Endodermal cell (in vitro differentiated cells): Measurements from ENCODE around the gene TLR1. TPM values are rescaled to one million over a fixed set of nuclear protein-coding genes. Genes with fewer than 3 reads are reported as not detected.

Source experiments
- DNase-seq: peaks from one replicate; pipeline ENCODE4 v3.0.0-alpha.2; 2017
- H3K27ac ChIP-seq: 2 replicates; pipeline ENCODE4 v1.5.1; 2013; ENCODE audit warnings: mild to moderate bottlenecking, low read depth, low read length, moderate library complexity
- H3K27me3 ChIP-seq: 2 replicates; pipeline ENCODE4 v1.6.1; 2013; ENCODE audit warnings: mild to moderate bottlenecking, low read length, moderate library complexity; ENCODE audit not compliant: insufficient read depth, control insufficient read depth, poor library complexity, severe bottlenecking
- H3K36me3 ChIP-seq: 2 replicates; pipeline ENCODE4 v1.7.0; 2013; ENCODE audit warnings: mild to moderate bottlenecking, low read length, moderate library complexity; ENCODE audit not compliant: control insufficient read depth, insufficient read depth
- H3K4me1 ChIP-seq: one replicate; pipeline ENCODE4 v1.7.0; 2013; ENCODE audit warnings: low read length; ENCODE audit not compliant: control insufficient read depth, insufficient read depth
- H3K4me3 ChIP-seq: 2 replicates; pipeline ENCODE4 v1.5.1; 2013; ENCODE audit warnings: mild to moderate bottlenecking, low read length, moderate library complexity
- H3K9ac ChIP-seq: 2 replicates; pipeline ENCODE4 v1.6.1; 2013; ENCODE audit warnings: mild to moderate bottlenecking, low read length, moderate library complexity; ENCODE audit not compliant: poor library complexity, severe bottlenecking; ENCODE audit errors: extremely low read depth
- H3K9me3 ChIP-seq: 2 replicates; pipeline ENCODE4 v1.6.1; 2013; ENCODE audit warnings: mild to moderate bottlenecking, low read length, moderate library complexity; ENCODE audit not compliant: control insufficient read depth
- H3K27ac Mint-ChIP-seq: 2 replicates; pipeline ENCODE4 v1.8.0; 2020; ENCODE audit warnings: mixed read lengths
- H3K27me3 Mint-ChIP-seq: 2 replicates; pipeline ENCODE4 v1.8.0; 2021; ENCODE audit warnings: mild to moderate bottlenecking, mixed read lengths; ENCODE audit not compliant: insufficient read depth
- H3K36me3 Mint-ChIP-seq: 2 replicates; pipeline ENCODE4 v1.8.0; 2020; ENCODE audit warnings: low read depth, mixed read lengths
- H3K4me1 Mint-ChIP-seq: 2 replicates; pipeline ENCODE4 v1.8.0; 2020; ENCODE audit warnings: mixed read lengths
- H3K4me3 Mint-ChIP-seq: 2 replicates; pipeline ENCODE4 v1.8.0; 2020; ENCODE audit warnings: mild to moderate bottlenecking, moderate library complexity, mixed read lengths
- H3K9me3 Mint-ChIP-seq: 2 replicates; pipeline ENCODE4 v1.8.0; 2020; ENCODE audit warnings: mild to moderate bottlenecking, mixed read lengths
- WGBS, 2 experiments: methylation state at CpG; one replicate each; pipeline versions ENCODE4 v1.1.5 to v1.1.7; 2013; ENCODE audit warnings: missing lambda C conversion rate in 2 of 2, mixed read lengths in 1 of 2; ENCODE audit not compliant: insufficient coverage in 1 of 2, insufficient read length in 1 of 2; 5-methylcytosine and 5-hydroxymethylcytosine counted together
- total RNA-seq, 2 donors: library from RNA; stranded (reverse); fragmentation: NEBNext Ultra II Directional in 1 of 2; extraction: Animal tissue kit (Norgen Biotek cat#: 25700) in 1 of 2; gene quantifications; 2 replicates in 1 of 2; 3 replicates in 1 of 2; pipeline ENCODE4 v1.2.1, GENCODE V29; 2021
- TF ChIP-seq, protein P1 (sequence below): fragments of 200-600 bp; sonication (generic); conservative IDR thresholded peaks from 2 replicates; pipeline ENCODE4 v1.5.0; 2021; ENCODE audit warnings: antibody characterized with exemption, mild to moderate bottlenecking

Gene TLR1
- total RNA-seq, 2 donors from 2014 or later: 0.09 TPM; not detected in 1

DNA sequence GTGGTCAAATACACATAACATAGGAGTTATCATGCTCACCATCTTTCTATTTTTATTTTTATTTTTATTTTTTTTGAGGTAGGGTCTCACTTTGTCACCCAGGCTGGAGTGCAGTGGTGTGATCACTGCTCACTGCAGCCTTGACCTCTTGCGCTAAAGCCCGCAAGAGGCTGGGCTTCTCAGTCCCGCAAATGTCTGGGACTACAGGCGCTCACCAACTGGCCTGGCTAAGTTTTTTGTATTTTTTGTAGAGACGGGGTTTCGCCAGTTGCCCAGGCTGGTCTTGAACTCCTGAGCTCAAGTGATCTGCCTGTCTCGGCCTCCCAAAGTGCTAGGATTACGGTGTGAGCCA is 21.5 kb downstream of the TLR1 start:
- H3K27ac Mint-ChIP-seq: no peak overlapping the region
- 90 to 93% methylated on average over 8 of the region's 8 CpGs for WGBS, 2 experiments

DNA sequence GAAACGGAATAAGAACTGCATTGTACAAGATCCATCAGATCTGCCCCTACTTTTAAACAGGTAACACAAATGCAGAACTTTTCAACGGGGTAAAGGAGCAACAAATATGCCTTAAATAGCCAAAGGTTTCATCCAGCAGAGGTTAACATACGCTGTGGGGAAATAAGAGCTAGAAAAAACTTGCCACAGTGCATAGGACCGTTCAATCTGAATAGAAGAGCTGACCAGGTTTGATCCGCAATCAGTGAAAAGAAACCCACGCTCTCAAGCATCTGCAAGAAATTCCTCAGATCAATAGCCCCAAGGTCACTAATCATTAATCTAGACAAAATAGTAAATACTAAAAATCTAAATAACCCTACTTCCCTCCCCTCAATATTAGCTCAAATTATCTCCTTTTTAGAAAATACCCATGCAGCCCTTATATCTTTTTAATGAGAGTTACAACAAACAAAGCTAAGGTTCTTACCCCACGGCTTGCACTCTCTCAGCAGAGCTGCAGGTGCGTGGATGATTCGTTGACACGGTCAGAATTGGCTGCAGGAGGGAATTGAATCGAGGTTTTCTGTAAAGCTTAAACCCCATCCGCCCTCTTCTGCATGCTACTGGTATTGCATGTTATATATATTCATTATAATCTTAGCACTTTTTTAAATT is 22.0 kb downstream of the TLR1 start, which contains the start of gene TLR10:
TSS of gene TLR10 (minus strand) at position 539 of the 657 bp plus-strand sequence. CDS start 7,400 bp downstream, outside the sequence.
- Histone ChIP-seq H3K36me3 (no peaks in the 10 kb centered on the region), H3K9me3 (no peaks in the 10 kb centered on the region), H3K27me3 (no peaks in the 10 kb centered on the region), H3K4me3 (no peak within 1 kb of the TSS), H3K9ac (no peak within 1 kb of the TSS), H3K27ac (no peak within 1 kb of the TSS), H3K4me1 (no peaks in the 10 kb centered on the region)
- WGBS, 2 experiments: 57 to 94% methylated on average over 5 to 10 of the region's 12 CpGs
- peaks cover 2% of the 10 kb centered on the region for H3K27me3 Mint-ChIP-seq
- H3K4me1 Mint-ChIP-seq: no peaks in the 10 kb centered on the region
- peak; percentile 66 for DNase-seq
- no peaks in the 10 kb centered on the region for H3K36me3 Mint-ChIP-seq
- no peak within 1 kb of the TSS for H3K27ac Mint-ChIP-seq
- H3K9me3 Mint-ChIP-seq: no peaks in the 10 kb centered on the region
- H3K4me3 Mint-ChIP-seq: no peak within 1 kb of the TSS
- TF ChIP-seq, protein P1, sequence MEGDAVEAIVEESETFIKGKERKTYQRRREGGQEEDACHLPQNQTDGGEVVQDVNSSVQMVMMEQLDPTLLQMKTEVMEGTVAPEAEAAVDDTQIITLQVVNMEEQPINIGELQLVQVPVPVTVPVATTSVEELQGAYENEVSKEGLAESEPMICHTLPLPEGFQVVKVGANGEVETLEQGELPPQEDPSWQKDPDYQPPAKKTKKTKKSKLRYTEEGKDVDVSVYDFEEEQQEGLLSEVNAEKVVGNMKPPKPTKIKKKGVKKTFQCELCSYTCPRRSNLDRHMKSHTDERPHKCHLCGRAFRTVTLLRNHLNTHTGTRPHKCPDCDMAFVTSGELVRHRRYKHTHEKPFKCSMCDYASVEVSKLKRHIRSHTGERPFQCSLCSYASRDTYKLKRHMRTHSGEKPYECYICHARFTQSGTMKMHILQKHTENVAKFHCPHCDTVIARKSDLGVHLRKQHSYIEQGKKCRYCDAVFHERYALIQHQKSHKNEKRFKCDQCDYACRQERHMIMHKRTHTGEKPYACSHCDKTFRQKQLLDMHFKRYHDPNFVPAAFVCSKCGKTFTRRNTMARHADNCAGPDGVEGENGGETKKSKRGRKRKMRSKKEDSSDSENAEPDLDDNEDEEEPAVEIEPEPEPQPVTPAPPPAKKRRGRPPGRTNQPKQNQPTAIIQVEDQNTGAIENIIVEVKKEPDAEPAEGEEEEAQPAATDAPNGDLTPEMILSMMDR: peak; percentile 81

More for the DNA sequence above, 21.5 kb downstream of the TLR1 start:
- H3K4me3 ChIP-seq: no peak overlapping the region
- Mint-ChIP-seq H3K36me3 (no peaks in the 10 kb centered on the region), H3K4me1 (no peaks in the 10 kb centered on the region), H3K27me3 (peaks cover 2% of the 10 kb centered on the region), H3K9me3 (no peaks in the 10 kb centered on the region), H3K4me3 (no peak overlapping the region)
- H3K27me3 ChIP-seq: no peaks in the 10 kb centered on the region
- no peaks in the 10 kb centered on the region for H3K4me1 ChIP-seq
- H3K27ac ChIP-seq: no peak overlapping the region
- H3K9ac ChIP-seq: no peak overlapping the region
- H3K9me3 ChIP-seq: no peaks in the 10 kb centered on the region
- no peaks in the 10 kb centered on the region for H3K36me3 ChIP-seq
- peak; percentile 48 for DNase-seq
- TF ChIP-seq, protein P1: peak; percentile 20

DNA sequence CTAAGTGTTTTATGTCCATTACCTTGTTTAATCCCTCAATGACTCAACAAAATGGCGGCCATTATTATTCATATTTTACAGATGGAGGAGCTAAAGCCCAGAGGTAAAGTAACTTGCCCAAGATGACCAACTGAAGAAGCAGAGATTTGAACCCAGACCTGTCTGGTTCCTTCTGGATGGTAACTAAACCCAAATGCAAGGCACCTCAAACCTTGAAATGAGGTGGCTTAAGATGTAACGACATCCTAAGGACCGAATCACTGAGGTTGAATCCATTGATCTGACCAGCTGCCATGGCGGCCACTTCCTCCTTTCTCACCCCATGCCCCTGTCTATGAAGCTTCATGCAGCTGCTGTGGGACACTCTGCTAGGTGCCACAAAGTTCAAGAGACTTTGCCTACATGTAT is 22.7 kb downstream of the TLR1 start:
- Histone ChIP-seq H3K27me3 (no peaks in the 10 kb centered on the region), H3K36me3 (no peaks in the 10 kb centered on the region), H3K4me1 (no peaks in the 10 kb centered on the region), H3K27ac (no peak overlapping the region), H3K9ac (no peak overlapping the region), H3K9me3 (no peaks in the 10 kb centered on the region), H3K4me3 (no peak overlapping the region)
- Mint-ChIP-seq H3K4me1 (no peaks in the 10 kb centered on the region), H3K27me3 (peaks cover 2% of the 10 kb centered on the region), H3K9me3 (no peaks in the 10 kb centered on the region), H3K36me3 (no peaks in the 10 kb centered on the region), H3K27ac (no peak overlapping the region), H3K4me3 (no peak overlapping the region)
- TF ChIP-seq, protein P1: no peak
- DNase-seq: no peak
- 88 to 94% methylated on average over 3 to 4 of the region's 4 CpGs for WGBS, 2 experiments
